ENCODE measurements around the gene TCF25. TPM values are rescaled to one million over a fixed set of nuclear protein-coding genes. Genes with fewer than 3 reads are reported as not detected.

Gene TCF25
- total and polyA plus RNA-seq, 4 experiments from 2014 or later, result 86.4 to 308 (median 195) TPM

Other genes starting within 250 kb of the TCF25 start
- 10 to 100 TPM; 77.3 to 88.9 TPM for gene CHMP1A, start 215.9 kb upstream of the TCF25 start, total RNA-seq
- 10 to 100 TPM; 66.5 to 83.9 TPM for gene CHMP1A, start 215.9 kb upstream of the TCF25 start, polyA plus RNA-seq
- gene SPATA33, start 215.8 kb upstream of the TCF25 start, total RNA-seq, result 10 to 100 TPM in 1 of 2 experiments, 1 to 10 TPM in 1; 8.6 to 10.5 TPM
- 1 to 10 TPM; 2.5 to 5.7 TPM for gene SPATA33, start 215.8 kb upstream of the TCF25 start, polyA plus RNA-seq
- gene CDK10, start 186.9 kb upstream of the TCF25 start, total RNA-seq, result 100 to 1,000 TPM; 134 to 140 TPM
- gene CDK10, start 186.9 kb upstream of the TCF25 start, polyA plus RNA-seq, result 10 to 100 TPM; 24.8 to 33.5 TPM
- gene SPATA2L, start 171.9 kb upstream of the TCF25 start, total RNA-seq, result 10 to 100 TPM; 12.7 to 13.1 TPM
- gene SPATA2L, start 171.9 kb upstream of the TCF25 start, polyA plus RNA-seq, result 10 to 100 TPM in 1 of 2 donors, 1 to 10 TPM in 1; 5.4 to 13.0 TPM
- 10 to 100 TPM; 13.0 to 13.6 TPM for gene VPS9D1, start 152.7 kb upstream of the TCF25 start, total RNA-seq
- 1 to 10 TPM in 1 of 2 donors, under 1 TPM in 1; 0.48 to 1.0 TPM for gene VPS9D1, start 152.7 kb upstream of the TCF25 start, polyA plus RNA-seq
- gene ZNF276, start 152.1 kb upstream of the TCF25 start, total RNA-seq, result 100 to 1,000 TPM; 141 to 143 TPM
- 10 to 100 TPM in 1 of 2 donors, 1 to 10 TPM in 1; 9.5 to 53.7 TPM for gene ZNF276, start 152.1 kb upstream of the TCF25 start, polyA plus RNA-seq
- 10 to 100 TPM in 1 of 2 experiments, 1 to 10 TPM in 1; 9.6 to 10.1 TPM for gene FANCA, start 56.9 kb upstream of the TCF25 start, total RNA-seq
- 1 to 10 TPM; 4.6 to 8.1 TPM for gene FANCA, start 56.9 kb upstream of the TCF25 start, polyA plus RNA-seq
- gene SPIRE2, start 45.1 kb upstream of the TCF25 start, total RNA-seq, result 1 to 10 TPM; 3.0 to 3.3 TPM
- under 1 TPM in 1 of 2 donors, not detected in 1; 0.71 TPM for gene SPIRE2, start 45.1 kb upstream of the TCF25 start, polyA plus RNA-seq
- gene MC1R, start 45.3 kb downstream of the TCF25 start, total RNA-seq, result 10 to 100 TPM; 12.6 to 13.5 TPM
- gene MC1R, start 45.3 kb downstream of the TCF25 start, polyA plus RNA-seq, result under 1 TPM in 1 of 2 donors, not detected in 1; 0.22 TPM
- gene TUBB3, start 49.8 kb downstream of the TCF25 start, total RNA-seq, result under 1 TPM in 1 of 2 experiments, not detected in 1; 0.73 TPM
- gene TUBB3, start 49.8 kb downstream of the TCF25 start, polyA plus RNA-seq, result not detected
- 10 to 100 TPM; 45.5 to 46.0 TPM for gene DEF8, start 75.2 kb downstream of the TCF25 start, total RNA-seq
- gene DEF8, start 75.2 kb downstream of the TCF25 start, polyA plus RNA-seq, result 10 to 100 TPM; 30.7 to 40.6 TPM
- gene DBNDD1, start 145.9 kb downstream of the TCF25 start, total RNA-seq, result under 1 TPM; 0.61 to 0.73 TPM
- gene DBNDD1, start 145.9 kb downstream of the TCF25 start, polyA plus RNA-seq, result 1 to 10 TPM; 1.2 to 3.7 TPM
- not detected for gene PRDM7, start 203.7 kb downstream of the TCF25 start, total RNA-seq
- gene PRDM7, start 203.7 kb downstream of the TCF25 start, polyA plus RNA-seq, result not detected